ENCODE data around the gene HTT.

Gene HTT

GRCh38 chr4:3074078-3074845 lies at the start of gene HTT, which contains the start of gene HTT-AS:
Gene HTT (plus strand): TSS chr4:3074681. CDS start chr4:3074826, 145 bp downstream.
Gene HTT-AS (minus strand): TSS chr4:3074538.
- DNase-seq (ENCODE audit: low spot score) = peak; percentile 80

DNA sequence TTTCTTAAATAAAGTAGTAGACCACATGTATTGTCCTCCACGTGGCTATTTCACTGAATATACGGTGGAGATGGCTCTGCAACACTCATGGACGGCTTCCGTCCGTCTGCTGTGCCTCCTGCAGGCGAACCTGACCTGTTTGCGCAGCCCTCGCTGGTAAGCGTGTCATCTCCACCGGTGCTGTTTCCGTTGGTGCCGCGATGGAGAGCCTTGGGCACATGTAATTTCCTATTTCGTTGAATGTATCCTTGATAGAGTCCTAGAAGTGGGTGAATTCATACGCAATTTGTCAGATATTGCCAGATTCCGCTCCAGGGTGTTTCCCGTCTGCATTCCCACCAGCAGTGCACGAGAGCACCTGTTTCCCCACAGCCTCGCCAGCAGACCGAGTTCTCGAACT lies 48.6 kb upstream of the HTT start:
- DNase-seq (ENCODE audit: low spot score) = no peak

DNA sequence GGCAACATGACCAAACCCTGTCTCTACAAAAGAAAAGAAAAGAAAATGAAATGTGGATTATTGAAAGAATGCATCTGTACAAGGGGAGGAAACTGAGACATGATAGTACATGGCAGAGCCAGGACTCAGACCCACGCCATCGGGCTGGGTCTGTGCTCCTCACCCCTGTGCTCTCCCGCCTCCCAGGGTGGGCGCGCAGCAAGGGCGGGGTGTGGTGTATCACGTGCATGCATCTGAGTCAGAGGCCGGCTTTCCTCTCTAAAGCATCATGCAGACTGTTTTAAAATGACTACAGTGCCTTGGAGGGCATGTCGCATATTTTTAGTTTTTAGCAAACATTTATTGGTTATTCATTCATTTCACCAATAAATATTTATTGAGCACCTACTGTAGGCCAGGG lies 47.9 kb upstream of the HTT start:
- no peak for DNase-seq (ENCODE audit: low spot score)

- no peak for DNase-seq (ENCODE audit: low spot score)
Measured at GRCh38 chr4:3029464-3029863, 45.0 kb upstream of the HTT start.

DNA sequence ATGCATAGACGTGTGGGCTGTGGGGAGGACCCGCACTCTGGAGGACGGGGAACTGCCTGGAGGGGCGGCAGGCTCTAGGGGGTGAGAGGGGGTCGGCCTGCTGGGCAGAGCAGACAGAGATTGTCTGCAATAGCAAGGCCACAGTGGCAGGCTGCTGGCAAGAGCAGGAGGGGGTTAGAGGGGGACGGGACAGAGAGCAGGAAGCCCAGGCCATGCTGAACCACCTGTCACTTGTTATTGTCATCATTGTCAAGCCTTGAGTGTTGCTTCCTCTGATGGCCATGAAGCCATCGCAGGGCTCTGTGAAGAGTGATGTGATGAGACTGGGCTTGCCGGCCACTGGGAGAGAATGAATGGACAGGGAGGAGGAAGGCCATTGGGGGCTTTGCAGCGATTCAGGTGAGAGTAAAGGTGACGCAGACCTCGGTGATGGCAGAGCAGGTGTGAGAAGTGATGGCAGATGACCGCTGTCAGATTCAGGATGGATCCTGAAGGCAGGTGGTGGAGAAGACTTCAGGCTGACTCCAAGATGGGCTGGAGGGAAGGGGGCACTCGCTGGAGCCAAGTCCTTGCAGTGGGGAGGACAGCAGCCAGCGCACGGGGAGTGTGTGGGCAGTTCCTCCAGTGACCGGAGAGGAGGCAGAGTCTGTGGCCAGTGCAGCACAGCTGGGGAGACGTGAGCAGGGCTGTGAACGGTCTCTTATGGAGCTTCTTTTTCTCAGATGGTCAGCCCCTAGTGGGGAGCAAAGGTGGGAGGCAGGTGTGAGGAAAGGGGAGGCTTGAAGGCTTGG lies 43.7 kb upstream of the HTT start:
- no peak for DNase-seq (ENCODE audit: low spot score)

DNA sequence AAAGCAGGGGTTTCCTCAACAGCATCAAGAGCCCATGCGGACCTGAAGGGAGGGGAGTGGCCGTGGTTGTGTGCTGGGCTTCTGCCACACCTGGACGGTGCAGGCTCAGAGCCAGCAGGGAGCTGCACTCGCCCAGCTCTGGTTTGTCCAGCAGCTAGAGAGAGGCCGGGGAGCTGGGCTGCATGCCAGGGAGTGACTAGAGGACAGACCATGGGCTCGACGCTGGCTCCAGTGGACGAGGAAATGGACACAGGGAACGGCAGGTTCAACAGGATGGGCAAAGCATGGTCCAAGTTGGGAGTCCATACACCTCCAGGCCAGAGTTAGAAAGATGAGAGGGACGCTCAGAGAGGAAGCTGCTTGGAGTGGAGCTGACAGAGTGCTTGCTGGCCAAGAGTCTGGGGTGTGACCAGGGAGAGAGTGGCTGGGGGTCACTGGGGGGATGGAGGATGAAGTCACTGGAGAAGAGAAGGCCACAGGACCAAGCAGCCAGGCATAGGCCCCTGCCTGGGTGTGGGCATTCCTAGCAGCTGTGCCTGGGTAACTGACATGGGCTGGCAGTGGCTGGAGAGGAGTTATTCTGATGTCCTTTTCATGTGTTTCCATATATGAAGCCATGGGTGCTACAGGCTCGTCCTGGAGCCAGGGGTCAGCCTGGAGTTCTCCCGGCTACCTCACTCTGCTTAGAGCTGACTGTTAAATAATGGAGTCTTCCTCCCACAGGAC lies 43.0 kb upstream of the HTT start:
- DNase-seq (ENCODE audit: low spot score) = no peak

GRCh38 chr4:3034231-3034630 lies 40.2 kb upstream of the HTT start:
- no peak for DNase-seq (ENCODE audit: low spot score)

GRCh38 chr4:3035249-3035648 lies 39.2 kb upstream of the HTT start:
- no peak for DNase-seq (ENCODE audit: low spot score)

GRCh38 chr4:3035674-3036073 lies 38.8 kb upstream of the HTT start:
- no peak for DNase-seq (ENCODE audit: low spot score)

GRCh38 chr4:3036131-3036952 lies 38.1 kb upstream of the HTT start:
- no peak for DNase-seq (ENCODE audit: low spot score)

DNA sequence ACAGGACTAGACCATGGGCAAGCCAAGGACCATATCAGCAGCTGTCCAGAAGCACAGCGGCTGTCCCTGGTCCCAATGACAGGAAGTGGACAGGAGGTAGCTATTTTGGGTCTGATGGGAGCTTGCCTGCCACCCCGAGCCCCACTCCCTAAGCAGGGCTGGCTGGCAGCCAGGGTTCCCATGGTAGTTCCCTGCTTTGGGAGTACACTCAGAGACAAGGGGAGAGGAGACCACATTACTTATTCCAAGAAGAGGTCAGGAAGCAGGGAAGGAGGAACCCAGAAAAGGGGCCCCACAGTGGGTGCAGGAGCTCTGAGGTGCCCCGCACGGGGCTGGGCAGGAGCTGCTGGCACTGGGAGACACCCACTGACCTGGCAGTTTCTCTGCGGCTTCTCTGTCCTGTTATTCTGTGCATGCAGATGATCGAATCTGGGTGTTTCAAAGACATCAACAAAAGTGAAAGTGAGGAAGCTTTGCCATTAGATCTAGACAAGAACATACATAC lies 36.5 kb upstream of the HTT start:
- DNase-seq (ENCODE audit: low spot score) = no peak

DNA sequence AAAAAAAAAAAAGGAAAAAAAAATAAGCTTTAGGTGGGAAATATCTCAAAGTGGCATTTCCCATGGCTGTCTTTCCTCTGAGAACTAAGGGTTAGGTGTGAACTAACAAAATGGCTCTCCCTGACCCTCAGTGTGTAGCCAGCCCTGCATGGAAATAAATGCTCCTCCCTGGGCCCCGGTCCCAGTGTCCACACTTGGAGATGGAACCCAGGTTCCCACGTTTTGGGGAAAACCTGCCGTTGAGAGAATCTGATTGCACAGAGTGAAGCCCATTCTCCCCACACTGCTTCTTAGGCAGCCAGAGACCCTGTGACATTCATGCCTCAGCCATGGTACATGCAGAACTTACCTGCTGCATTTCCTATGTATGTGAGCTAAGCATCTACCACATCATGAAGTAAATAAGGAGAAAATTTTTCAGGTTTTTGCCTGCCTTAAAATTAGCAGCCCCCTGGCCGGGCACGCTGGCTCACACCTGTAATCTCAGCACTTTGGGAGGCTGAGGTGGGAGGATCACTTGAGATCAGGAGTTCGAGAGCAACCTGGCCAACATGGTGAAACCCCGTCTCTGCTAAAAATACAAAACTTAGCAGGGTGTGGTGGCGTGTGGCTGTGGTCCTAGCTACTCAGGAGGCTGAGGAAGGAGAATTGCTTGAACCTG lies 34.6 kb upstream of the HTT start:
- no peak for DNase-seq (ENCODE audit: low spot score)

- no peak for DNase-seq (ENCODE audit: low spot score)
Measured at GRCh38 chr4:3040452-3041191, 33.9 kb upstream of the HTT start.

DNA sequence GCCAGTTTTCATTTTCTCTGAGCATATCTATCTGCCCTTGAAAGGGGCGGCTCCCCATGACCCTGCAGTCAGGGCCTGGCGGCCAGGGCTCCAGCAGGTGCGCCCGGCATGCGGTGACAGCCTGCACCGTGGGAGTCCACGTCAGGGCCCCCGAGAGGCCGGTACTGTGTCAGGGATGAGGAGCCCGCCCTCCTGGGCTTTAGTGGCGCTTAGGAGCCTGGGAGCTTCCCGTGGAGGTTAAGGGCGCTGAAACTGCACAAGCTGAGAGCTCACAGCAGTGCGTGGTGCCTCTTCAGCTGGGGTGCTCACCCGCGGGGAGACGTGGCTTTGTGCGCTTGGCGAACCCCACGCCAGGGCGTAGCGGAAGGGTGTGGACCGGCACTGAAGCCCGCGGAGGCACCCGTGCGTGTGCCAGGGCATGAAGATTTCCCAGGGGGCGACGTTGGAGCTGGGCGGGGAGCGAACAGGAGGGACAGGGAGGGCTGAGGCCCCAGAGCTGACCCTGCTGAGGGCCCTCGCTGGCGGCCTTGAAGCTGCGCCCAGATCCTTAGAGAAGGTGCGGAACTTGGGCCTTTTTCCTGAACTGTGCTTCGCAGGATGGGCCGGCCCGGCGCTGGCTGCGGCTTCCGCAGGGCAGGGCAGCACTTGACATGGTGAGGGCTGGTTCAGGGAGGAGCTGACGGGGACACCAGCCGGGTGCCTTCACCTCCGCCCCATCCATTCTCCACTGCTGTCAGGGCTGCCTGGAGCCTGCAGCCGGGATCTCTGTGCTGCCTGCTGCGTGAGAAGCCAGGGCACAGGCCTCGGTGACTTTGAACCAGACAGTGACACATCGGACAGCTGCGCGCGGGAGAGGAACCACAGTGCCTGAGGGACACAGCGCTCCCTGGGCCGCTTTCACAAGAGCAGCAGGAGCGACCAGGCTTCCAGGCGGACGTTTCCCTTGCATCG lies 33.0 kb upstream of the HTT start:
- no peak for DNase-seq (ENCODE audit: low spot score)

DNA sequence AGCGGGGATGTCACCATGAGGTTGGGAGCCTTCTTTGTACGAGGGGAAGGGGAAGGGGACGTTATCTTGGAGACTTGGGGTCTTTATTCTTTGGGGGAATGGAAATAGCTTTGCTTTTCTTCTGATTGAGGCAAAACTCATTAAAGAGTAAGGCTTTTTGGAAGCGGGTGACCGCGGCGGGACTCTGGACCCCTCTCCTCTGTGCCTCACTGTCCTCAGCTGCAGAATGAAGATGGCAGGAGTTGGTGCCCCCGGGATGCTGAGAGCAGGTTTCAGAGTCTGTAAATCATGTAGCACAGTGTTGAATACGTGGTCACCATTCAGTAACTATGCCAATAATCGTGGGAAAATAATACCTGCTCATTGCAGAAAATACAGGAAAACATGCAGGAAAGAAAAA lies 32.3 kb upstream of the HTT start:
- DNase-seq (ENCODE audit: low spot score) = no peak

DNA sequence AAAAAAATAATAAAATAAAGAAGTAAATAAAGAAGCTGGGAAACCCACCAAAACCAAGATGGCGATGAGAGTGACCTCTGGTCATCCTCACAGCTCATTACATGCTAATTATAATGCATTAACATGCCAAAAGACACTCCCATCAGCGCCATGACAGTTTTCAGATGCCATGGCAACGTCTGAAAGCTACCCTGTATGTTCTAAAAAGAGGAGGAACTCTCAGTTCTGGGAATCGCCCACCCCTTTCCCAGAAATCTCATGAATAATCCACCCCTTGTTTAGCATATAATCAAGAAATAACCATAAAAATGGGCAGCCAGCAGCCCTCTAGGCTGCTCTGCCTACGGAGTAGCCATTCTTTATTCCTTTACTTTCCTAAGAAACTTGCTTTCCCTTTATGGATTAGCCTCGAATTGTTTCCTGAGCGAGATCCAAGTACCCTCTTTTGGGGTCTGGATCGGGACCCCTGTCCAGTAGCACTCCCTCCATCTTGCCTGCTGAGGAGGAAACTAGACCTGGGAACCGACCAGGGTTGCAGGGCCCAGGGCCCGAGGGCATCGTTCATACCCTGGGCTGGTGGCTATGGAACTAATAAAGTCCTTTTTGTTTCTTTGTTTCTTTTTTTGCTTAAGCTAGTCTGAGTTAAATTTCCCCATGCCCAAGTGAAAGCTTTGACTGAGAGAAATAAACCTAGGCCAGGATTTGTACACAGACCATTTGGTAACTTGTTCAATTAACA lies 31.0 kb upstream of the HTT start:
- DNase-seq (ENCODE audit: low spot score) = no peak

DNA sequence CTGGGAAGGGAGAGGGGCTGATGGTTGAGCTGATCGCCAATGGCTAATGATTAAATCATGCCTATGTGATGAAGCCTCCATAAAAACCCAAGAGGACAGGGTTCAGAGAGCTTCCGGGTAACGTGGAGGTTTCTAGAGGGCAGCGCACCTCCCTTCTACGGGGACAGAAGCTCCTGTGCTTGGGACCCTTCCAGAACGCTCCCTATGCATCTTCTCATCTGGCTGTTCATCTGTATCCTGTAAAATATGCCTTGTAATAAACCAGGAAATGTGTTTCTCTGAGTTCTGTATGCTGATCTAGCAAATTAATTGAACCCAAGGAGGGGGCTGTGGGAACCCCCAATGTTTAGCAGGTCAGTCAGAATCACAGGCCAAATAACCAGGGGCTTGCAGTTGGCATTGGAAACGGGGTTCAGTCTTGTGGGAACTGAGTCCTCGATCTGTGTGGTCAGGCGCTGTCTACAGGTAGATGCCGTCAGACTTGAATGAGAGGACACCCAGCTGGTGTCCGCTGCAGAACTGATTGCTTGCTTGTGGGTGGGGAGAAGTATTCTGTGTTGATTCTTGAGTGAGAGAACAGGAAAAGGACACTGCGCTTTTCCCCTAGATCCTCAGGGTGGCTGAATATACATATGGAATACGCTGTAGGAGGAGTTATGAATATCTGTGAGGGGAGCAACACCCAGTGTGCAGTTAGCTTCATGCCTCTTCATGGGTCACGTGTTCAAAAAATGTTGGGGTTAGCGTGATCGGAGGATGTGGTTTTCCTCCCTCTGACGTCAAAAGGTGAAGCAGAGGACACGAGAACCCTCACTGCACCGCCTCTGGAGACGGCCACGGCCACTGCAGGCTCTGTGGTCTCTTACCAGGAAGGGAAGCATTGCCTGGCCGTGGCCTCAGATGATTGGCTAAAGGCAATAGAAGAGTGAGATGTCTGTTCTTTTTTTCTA lies 29.3 kb upstream of the HTT start:
- DNase-seq (ENCODE audit: low spot score) = no peak

All from COLO829 (cell line).